HepG2 (cell line): ENCODE measurements around the gene APBB1. TPM values are rescaled to one million over a fixed set of nuclear protein-coding genes. Genes with fewer than 3 reads are reported as not detected.
A peak's percentile ranks its signal among the peaks of the same experiment; 100 is the strongest.

ENCODE experiments used
- ARID3A ChIP-seq: IDR thresholded peaks from 2 replicates; pipeline ENCODE4 v1.6.1; 2012; ENCODE audit warnings: low read depth, low read length, improper control_type of control experiment
- ASH2L ChIP-seq: fragments of 300-600, 200-600 bp; sonication (generic); IDR thresholded peaks from 2 replicates; pipeline ENCODE4 v1.7.0; 2017; ENCODE audit warnings: low read depth, mild to moderate bottlenecking, moderate library complexity, mixed read lengths, low read length; ENCODE audit not compliant: insufficient read length
- DMTF1 ChIP-seq: sonication (generic); formaldehyde crosslinking; IDR thresholded peaks from 2 replicates; pipeline ENCODE4 v1.4.0; 2020; ENCODE audit warnings: mild to moderate bottlenecking, missing genetic modification reagents
- HES4 ChIP-seq: sonication (generic); formaldehyde crosslinking; IDR thresholded peaks from 2 replicates; pipeline ENCODE4 v1.9.0; 2021; ENCODE audit warnings: mild to moderate bottlenecking, missing genetic modification reagents, borderline replicate concordance
- HIVEP1 ChIP-seq: sonication (generic); formaldehyde crosslinking; IDR thresholded peaks from 2 replicates; pipeline ENCODE4 v1.4.0; 2020; ENCODE audit warnings: mild to moderate bottlenecking, missing genetic modification reagents
- KLF11 ChIP-seq: IDR thresholded peaks from 2 replicates; pipeline ENCODE4 v1.6.1; 2016; ENCODE audit warnings: missing compliant biosample characterization
- KLF9 ChIP-seq: IDR thresholded peaks from 2 replicates; pipeline ENCODE4 v1.6.1; 2016; ENCODE audit warnings: low read depth
- MXD1 ChIP-seq: sonication (generic); formaldehyde crosslinking; IDR thresholded peaks from 2 replicates; pipeline ENCODE4 v1.4.0; 2020; ENCODE audit warnings: mild to moderate bottlenecking, missing genetic modification reagents
- NFYC ChIP-seq: IDR thresholded peaks from 2 replicates; pipeline ENCODE4 v1.6.1; 2016; ENCODE audit warnings: missing genetic modification reagents, missing compliant biosample characterization
- SRSF9 ChIP-seq: fragments of 200-400 bp; formaldehyde crosslinking; IDR thresholded peaks from 2 replicates; pipeline ENCODE4 v1.6.1; 2018; ENCODE audit warnings: borderline replicate concordance, mild to moderate bottlenecking, low read depth, low read length; ENCODE audit not compliant: insufficient read depth, poor library complexity, severe bottlenecking
- ZBTB4 ChIP-seq: sonication (generic); formaldehyde crosslinking; IDR thresholded peaks from 2 replicates; pipeline ENCODE4 v1.4.0; 2020; ENCODE audit warnings: missing genetic modification reagents, mild to moderate bottlenecking, borderline replicate concordance
- ZNF451 ChIP-seq: sonication (generic); formaldehyde crosslinking; IDR thresholded peaks from 2 replicates; pipeline ENCODE4 v1.5.0; 2020; ENCODE audit warnings: mild to moderate bottlenecking, missing genetic modification reagents
- ZNF703 ChIP-seq: sonication (generic); formaldehyde crosslinking; IDR thresholded peaks from 2 replicates; pipeline ENCODE4 v1.5.1; 2020; ENCODE audit warnings: missing genetic modification reagents, mild to moderate bottlenecking, moderate library complexity, borderline replicate concordance
- polyA plus RNA-seq, 8 experiments: library from polyadenylated mRNA; depleted of rRNA in 3 of 8; stranded (reverse) in 7 of 8; unstranded in 1 of 8; fragments of >200 nt; fragmentation: Illumina TruSeq in 4 of 8; extraction: Trizol in 4 of 8; gene quantifications; 2 replicates each; pipeline versions ENCODE4 v1.2.1 to v1.2.3, GENCODE V29; 2011 to 2016; ENCODE audit warnings: low read depth in 4 of 8, missing spikeins in 1 of 8, mixed read lengths in 1 of 8; ENCODE audit not compliant: insufficient read depth in 1 of 8
- total RNA-seq, 5 experiments: library from RNA; depleted of rRNA; stranded (reverse); fragments of >200 nt; fragmentation: Illumina TruSeq; extraction: Trizol; gene quantifications; 2 replicates each; pipeline ENCODE4 v1.2.3, GENCODE V29; 2016; ENCODE audit warnings: low read depth in 1 of 5
- TF ChIP-seq, protein P1 (sequence below): sonication (generic); formaldehyde crosslinking; IDR thresholded peaks from 2 replicates; pipeline ENCODE4 v1.5.1; 2020; ENCODE audit warnings: mild to moderate bottlenecking, missing genetic modification reagents
- TF ChIP-seq, protein P2 (sequence below): conservative IDR thresholded peaks from 2 replicates; pipeline ENCODE4 v1.6.1; 2018; ENCODE audit warnings: missing genetic modification reagents

APBB1 gene
- total and polyA plus RNA-seq, 2 of the 13 experiments (the other 11 are each of a cell fraction or from before 2014, with no cell fraction given) = 1.7 to 3.5 TPM

DNA sequence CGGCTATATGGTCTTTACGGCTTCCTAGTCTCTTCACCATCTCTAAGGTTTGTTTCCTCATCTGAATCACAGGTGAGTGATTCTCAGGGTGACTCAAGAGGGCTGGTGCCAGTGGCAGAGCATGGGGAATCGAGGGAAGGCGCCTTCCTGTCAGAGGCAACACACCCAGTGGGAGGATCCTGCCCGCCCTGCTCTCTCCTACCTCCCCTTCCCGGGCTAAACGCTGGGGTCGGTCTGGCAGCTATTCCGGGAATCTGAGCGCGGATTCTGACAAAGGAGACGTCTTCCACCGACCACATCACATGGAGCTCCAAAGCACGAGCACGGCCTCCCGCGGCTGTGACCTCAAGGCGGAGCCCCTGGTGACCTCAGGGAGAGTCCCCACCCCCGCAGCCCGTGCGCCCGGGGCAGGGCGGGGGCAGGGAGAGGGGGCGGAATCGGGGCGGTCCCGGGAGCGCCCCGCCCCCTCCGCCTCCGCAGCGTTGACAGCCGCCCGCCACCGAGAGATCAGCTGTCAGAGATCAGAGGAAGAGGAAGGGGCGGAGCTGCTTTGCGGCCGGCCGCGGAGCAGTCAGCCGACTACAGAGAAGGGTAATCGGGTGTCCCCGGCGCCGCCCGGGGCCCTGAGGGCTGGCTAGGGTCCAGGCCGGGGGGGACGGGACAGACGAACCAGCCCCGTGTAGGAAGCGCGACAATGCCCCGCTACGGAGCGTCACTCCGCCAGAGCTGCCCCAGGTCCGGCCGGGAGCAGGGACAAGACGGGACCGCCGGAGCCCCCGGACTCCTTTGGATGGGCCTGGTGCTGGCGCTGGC, 28.8 kb downstream of the APBB1 start, which contains the start of gene SMPD1 (continued):
- no peak for TF ChIP-seq ZBTB4 (CRISPR knock-in tag)
- TF ChIP-seq, protein P1, sequence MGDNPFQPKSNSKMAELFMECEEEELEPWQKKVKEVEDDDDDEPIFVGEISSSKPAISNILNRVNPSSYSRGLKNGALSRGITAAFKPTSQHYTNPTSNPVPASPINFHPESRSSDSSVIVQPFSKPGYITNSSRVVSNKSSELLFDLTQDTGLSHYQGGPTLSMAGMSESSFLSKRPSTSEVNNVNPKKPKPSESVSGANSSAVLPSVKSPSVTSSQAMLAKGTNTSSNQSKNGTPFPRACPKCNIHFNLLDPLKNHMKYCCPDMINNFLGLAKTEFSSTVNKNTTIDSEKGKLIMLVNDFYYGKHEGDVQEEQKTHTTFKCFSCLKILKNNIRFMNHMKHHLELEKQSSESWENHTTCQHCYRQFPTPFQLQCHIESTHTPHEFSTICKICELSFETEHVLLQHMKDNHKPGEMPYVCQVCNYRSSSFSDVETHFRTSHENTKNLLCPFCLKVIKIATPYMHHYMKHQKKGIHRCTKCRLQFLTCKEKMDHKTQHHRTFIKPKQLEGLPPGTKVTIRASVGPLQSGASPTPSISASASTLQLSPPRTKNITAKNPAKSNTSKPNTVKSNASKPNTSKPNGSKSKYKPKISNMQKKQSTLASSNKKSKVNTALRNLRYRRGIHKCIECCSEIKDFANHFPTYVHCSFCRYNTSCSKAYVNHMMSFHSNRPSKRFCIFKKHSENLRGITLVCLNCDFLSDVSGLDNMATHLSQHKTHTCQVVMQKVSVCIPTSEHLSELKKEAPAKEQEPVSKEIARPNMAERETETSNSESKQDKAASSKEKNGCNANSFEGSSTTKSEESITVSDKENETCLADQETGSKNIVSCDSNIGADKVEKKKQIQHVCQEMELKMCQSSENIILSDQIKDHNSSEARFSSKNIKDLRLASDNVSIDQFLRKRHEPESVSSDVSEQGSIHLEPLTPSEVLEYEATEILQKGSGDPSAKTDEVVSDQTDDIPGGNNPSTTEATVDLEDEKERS (CRISPR knock-in tag) = no peak
- TF ChIP-seq DMTF1 (CRISPR knock-in tag) = no peak
- TF ChIP-seq ZNF451 = no peak
- peak; percentile 17; the same call in 1 of the 2 replicates for TF ChIP-seq NFYC (CRISPR knock-in tag)
- TF ChIP-seq KLF11 (CRISPR knock-in tag) = no peak
- TF ChIP-seq, protein P2, sequence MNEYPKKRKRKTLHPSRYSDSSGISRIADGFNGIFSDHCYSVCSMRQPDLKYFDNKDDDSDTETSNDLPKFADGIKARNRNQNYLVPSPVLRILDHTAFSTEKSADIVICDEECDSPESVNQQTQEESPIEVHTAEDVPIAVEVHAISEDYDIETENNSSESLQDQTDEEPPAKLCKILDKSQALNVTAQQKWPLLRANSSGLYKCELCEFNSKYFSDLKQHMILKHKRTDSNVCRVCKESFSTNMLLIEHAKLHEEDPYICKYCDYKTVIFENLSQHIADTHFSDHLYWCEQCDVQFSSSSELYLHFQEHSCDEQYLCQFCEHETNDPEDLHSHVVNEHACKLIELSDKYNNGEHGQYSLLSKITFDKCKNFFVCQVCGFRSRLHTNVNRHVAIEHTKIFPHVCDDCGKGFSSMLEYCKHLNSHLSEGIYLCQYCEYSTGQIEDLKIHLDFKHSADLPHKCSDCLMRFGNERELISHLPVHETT (CRISPR knock-in tag) = no peak; the same call in 1 of the 2 replicates
- peak; percentile 44 for TF ChIP-seq ASH2L
- no peak for TF ChIP-seq SRSF9
- TF ChIP-seq ZNF703 (CRISPR knock-in tag) = no peak
- no peak for TF ChIP-seq KLF9
- TF ChIP-seq HES4 = no peak
- TF ChIP-seq HIVEP1 (CRISPR knock-in tag) = peak; percentile 40; the same call in 1 of the 2 replicates
- TF ChIP-seq MXD1 (CRISPR knock-in tag) = no peak; the same call in 1 of the 2 replicates
- TF ChIP-seq ARID3A = no peak
